SU-DHL-6 (cell line): ENCODE data around the gene RPL10.

Experiments used
- H2AFZ ChIP-seq: fragments of 200-600 bp; sonication (generic); 2 replicates; pipeline ENCODE4 v1.6.1; 2014; ENCODE audit warnings: low read depth, mild to moderate bottlenecking, moderate library complexity, mixed read lengths, antibody characterized with exemption, low read length; ENCODE audit not compliant: severe bottlenecking
- H3F3A ChIP-seq: fragments of 200-600 bp; shearing (Covaris generic); 2 replicates; pipeline ENCODE4 v1.6.0; 2016; ENCODE audit warnings: antibody characterized with exemption, mild to moderate bottlenecking; ENCODE audit not compliant: insufficient read depth
- H3K27ac ChIP-seq: fragments of 200-600 bp; sonication (generic); 2 replicates; pipeline ENCODE4 v1.5.1; 2016; ENCODE audit warnings: low read depth, mild to moderate bottlenecking, low read length, moderate library complexity, mixed read lengths
- H3K27me3 ChIP-seq: fragments of 200-600 bp; sonication (generic), shearing (Covaris generic); 2 replicates; pipeline ENCODE4 v1.6.0; 2014; ENCODE audit warnings: mild to moderate bottlenecking, low read length
- H3K36me3 ChIP-seq: fragments of 200-600 bp; sonication (generic); 2 replicates; pipeline ENCODE4 v1.6.1; 2014; ENCODE audit warnings: mild to moderate bottlenecking, low read length, mixed read lengths
- H3K4me2 ChIP-seq: fragments of 300-600, 200-600 bp; shearing (Covaris generic), sonication (generic); 2 replicates; pipeline ENCODE4 v1.6.0; 2014; ENCODE audit warnings: low read length, low read depth, mild to moderate bottlenecking; ENCODE audit not compliant: poor library complexity, severe bottlenecking
- H3K4me3 ChIP-seq: fragments of 200-600 bp; sonication (generic); 2 replicates; pipeline ENCODE4 v1.5.1; 2014; ENCODE audit warnings: antibody characterized with exemption, low read length, mild to moderate bottlenecking, mixed read lengths; ENCODE audit not compliant: insufficient read depth, poor library complexity, severe bottlenecking
- H3K79me2 ChIP-seq: fragments of 200-600 bp; sonication (generic); 2 replicates; pipeline ENCODE4 v1.6.1; 2014; ENCODE audit warnings: mild to moderate bottlenecking, low read length, moderate library complexity; ENCODE audit not compliant: insufficient read depth
- H3K9ac ChIP-seq: fragments of 200-600 bp; sonication (generic); 2 replicates; pipeline ENCODE4 v1.7.0; 2014; ENCODE audit warnings: mild to moderate bottlenecking, low read length
- H3K9me2 ChIP-seq: fragments of 200-600 bp; sonication (generic); replicated peaks from 2 replicates; pipeline ENCODE4 v1.6.1; 2014; ENCODE audit warnings: low read length; ENCODE audit not compliant: insufficient read depth
- H3K9me3 ChIP-seq: fragments of 200-600 bp; sonication (generic); 2 replicates; pipeline ENCODE4 v1.6.1; 2014; ENCODE audit warnings: low read length, mixed read lengths; ENCODE audit not compliant: insufficient read depth
- H4K20me1 ChIP-seq: fragments of 200-600 bp; sonication (generic); 2 replicates; pipeline ENCODE4 v1.6.1; 2014; ENCODE audit warnings: low read depth, mild to moderate bottlenecking, antibody characterized with exemption, low read length, moderate library complexity, mixed read lengths
- CTCF ChIP-seq: fragments of 200-600 bp; sonication (generic); IDR thresholded peaks from one replicate; pipeline ENCODE4 v1.5.1; 2017; ENCODE audit warnings: antibody characterized with exemption, mild to moderate bottlenecking, low read length, moderate library complexity; ENCODE audit not compliant: insufficient read depth, poor library complexity, severe bottlenecking
- EZH2phosphoT487 ChIP-seq: fragments of 200-600 bp; sonication (generic), shearing (Covaris generic); conservative IDR thresholded peaks from 2 replicates; pipeline ENCODE4 v1.6.1; 2018; ENCODE audit warnings: mild to moderate bottlenecking, antibody characterized with exemption, low read length, moderate library complexity, mixed read lengths

The RPL10 gene

GRCh38 chrX:154419688-154420401 is 21.7 kb downstream of the RPL10 start:
- Histone ChIP-seq H2AFZ (no peak overlapping the region), H3K36me3 (no peaks in the 10 kb centered on the region), H3K4me3 (no peak overlapping the region), H3F3A (no peaks in the 10 kb centered on the region), H3K9me3 (no peaks in the 10 kb centered on the region), H4K20me1 (no peaks in the 10 kb centered on the region), H3K79me2 (no peaks in the 10 kb centered on the region), H3K27me3 (no peaks in the 10 kb centered on the region), H3K9ac (no peak overlapping the region), H3K27ac (no peak overlapping the region), H3K9me2 (no peaks in the 10 kb centered on the region), H3K4me2 (no peak overlapping the region)
- TF ChIP-seq CTCF (no peak), EZH2phosphoT487 (no peak)

- no peak for TF ChIP-seq EZH2phosphoT487
- Histone ChIP-seq H3K9me2 (no peaks in the 10 kb centered on the region), H3K9me3 (no peaks in the 10 kb centered on the region), H3K27me3 (no peaks in the 10 kb centered on the region), H2AFZ (no peak overlapping the region), H3K4me2 (no peak overlapping the region), H3K27ac (no peak overlapping the region), H3F3A (no peaks in the 10 kb centered on the region), H4K20me1 (no peaks in the 10 kb centered on the region), H3K36me3 (no peaks in the 10 kb centered on the region), H3K9ac (no peak overlapping the region), H3K79me2 (no peaks in the 10 kb centered on the region), H3K4me3 (no peak overlapping the region)
These were observed 22.2 kb downstream of the RPL10 start for GRCh38 chrX:154420402-154420756.

- no peaks in the 10 kb centered on the region for H3K9me2 ChIP-seq
- H4K20me1 ChIP-seq, result no peaks in the 10 kb centered on the region
- no peak overlapping the region for H2AFZ ChIP-seq
- TF ChIP-seq CTCF, result no peak
- no peak for TF ChIP-seq EZH2phosphoT487
- H3F3A ChIP-seq, result no peaks in the 10 kb centered on the region
- H3K9me3 ChIP-seq, result no peaks in the 10 kb centered on the region
- no peak overlapping the region for H3K4me2 ChIP-seq
- H3K4me3 ChIP-seq, result no peak overlapping the region
- H3K27ac ChIP-seq, result no peak overlapping the region
- no peaks in the 10 kb centered on the region for H3K36me3 ChIP-seq
- no peak overlapping the region for H3K9ac ChIP-seq
- peaks cover 9% of the 10 kb centered on the region; the same call in 1 of the 2 replicates for H3K79me2 ChIP-seq
- no peaks in the 10 kb centered on the region for H3K27me3 ChIP-seq
These were observed 29.0 kb downstream of the RPL10 start for GRCh38 chrX:154426916-154427770.
